Nephron progenitor cell (in vitro differentiated cells): ENCODE measurements around the gene KRTCAP2.
A peak's percentile ranks its signal among the peaks of the same experiment; 100 is the strongest.

Experiments
- DNase-seq: peaks from one replicate; pipeline ENCODE4 v3.0.0; 2021
- H3K27ac Mint-ChIP-seq: 2 replicates; pipeline ENCODE4 v1.8.0; 2021; ENCODE audit warnings: mild to moderate bottlenecking, moderate library complexity, mixed read lengths
- H3K27me3 Mint-ChIP-seq: 2 replicates; pipeline ENCODE4 v1.8.0; 2021; ENCODE audit warnings: mild to moderate bottlenecking, low read depth, mixed read lengths; ENCODE audit not compliant: poor library complexity
- H3K36me3 Mint-ChIP-seq: 2 replicates; pipeline ENCODE4 v1.8.0; 2021; ENCODE audit warnings: low read depth, mixed read lengths
- H3K4me1 Mint-ChIP-seq: 2 replicates; pipeline ENCODE4 v1.8.0; 2021; ENCODE audit warnings: mixed read lengths
- H3K4me3 Mint-ChIP-seq: 2 replicates; pipeline ENCODE4 v1.8.0; 2021; ENCODE audit warnings: mild to moderate bottlenecking, moderate library complexity, mixed read lengths
- H3K9me3 Mint-ChIP-seq: 2 replicates; pipeline ENCODE4 v1.8.0; 2021; ENCODE audit warnings: mild to moderate bottlenecking, moderate library complexity, mixed read lengths
- TF ChIP-seq, protein P1 (sequence below): fragments of 200-600 bp; sonication (generic); IDR thresholded peaks from 2 replicates; pipeline ENCODE4 v1.5.0; 2021; ENCODE audit warnings: antibody characterized with exemption

Gene KRTCAP2

DNA sequence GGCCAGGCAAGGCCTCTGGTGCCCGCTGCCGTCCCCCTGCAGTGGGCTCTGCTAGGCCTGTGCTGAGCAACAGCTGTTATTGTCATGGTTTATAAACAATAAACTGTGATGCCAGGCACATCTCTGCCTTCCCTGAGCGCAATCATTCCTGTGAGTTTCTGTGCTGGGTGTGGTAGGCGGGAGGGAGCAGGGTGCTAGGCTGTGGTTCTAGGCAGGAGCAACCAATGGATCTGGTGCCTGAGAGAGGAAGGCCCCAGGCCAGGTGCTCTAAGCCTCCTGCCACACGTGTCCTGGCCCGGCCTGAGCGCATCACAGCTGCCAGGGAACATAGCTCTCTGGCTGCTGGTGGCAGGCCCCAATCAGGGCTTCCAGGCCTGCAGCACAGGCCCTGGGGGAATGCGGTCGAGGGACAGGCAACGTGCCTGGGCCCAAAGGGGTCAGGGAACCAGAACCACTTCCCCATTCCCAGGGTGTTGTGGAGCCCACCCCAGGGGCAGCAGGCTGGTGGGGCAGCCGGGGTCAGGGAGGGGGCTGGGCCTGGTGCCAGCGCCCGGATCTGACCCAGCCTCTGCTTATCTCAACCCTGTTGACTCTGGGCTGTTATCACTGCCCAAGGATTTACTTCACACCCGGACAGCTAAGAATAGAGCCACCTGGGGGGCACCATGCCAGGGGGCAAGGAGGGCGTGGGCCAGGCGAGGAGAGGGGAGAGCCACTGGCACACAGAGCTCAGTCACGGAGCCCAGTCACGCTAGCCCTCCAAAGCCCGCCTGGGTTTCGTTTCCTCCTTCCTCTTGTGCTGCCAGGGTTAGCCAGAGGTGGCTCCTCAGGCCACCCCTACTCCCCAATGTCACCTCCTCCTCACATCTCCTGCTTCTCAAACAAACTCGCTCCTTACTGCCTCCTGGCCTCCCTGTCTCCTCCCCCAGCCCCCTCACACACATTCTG, 12.0 kb upstream of the KRTCAP2 start:
- Mint-ChIP-seq H3K4me1 (peaks cover 27% of the 10 kb centered on the region), H3K27me3 (peaks cover 7% of the 10 kb centered on the region), H3K36me3 (peaks cover 14% of the 10 kb centered on the region), H3K4me3 (no peak overlapping the region), H3K9me3 (no peaks in the 10 kb centered on the region), H3K27ac (peak overlapping the region; percentile 76)
- no peak for DNase-seq
- TF ChIP-seq, protein P1, sequence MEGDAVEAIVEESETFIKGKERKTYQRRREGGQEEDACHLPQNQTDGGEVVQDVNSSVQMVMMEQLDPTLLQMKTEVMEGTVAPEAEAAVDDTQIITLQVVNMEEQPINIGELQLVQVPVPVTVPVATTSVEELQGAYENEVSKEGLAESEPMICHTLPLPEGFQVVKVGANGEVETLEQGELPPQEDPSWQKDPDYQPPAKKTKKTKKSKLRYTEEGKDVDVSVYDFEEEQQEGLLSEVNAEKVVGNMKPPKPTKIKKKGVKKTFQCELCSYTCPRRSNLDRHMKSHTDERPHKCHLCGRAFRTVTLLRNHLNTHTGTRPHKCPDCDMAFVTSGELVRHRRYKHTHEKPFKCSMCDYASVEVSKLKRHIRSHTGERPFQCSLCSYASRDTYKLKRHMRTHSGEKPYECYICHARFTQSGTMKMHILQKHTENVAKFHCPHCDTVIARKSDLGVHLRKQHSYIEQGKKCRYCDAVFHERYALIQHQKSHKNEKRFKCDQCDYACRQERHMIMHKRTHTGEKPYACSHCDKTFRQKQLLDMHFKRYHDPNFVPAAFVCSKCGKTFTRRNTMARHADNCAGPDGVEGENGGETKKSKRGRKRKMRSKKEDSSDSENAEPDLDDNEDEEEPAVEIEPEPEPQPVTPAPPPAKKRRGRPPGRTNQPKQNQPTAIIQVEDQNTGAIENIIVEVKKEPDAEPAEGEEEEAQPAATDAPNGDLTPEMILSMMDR, result no peak

DNA sequence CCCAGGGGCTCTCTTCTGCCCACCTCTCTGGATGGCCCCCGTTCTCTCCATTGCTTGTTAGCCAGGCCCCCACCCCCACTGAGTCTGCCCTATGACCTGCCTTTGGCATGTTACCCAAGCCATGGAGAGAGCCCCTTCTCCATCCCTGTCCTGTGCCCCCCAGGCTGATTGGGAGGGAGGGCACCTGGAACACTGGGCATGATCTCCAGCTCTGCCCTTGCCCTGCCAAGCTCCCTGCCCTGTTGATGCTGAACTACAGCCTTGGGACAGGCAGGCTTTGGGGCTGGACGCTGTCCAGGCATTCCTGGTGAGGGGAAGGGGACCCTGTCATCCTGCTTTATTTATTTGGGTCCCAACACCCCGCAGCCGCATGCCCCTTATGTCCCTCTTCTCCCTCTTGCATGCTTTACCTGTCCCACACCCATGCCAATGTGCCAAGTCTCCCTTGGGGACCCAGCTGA, 11.3 kb upstream of the KRTCAP2 start:
- H3K4me3 Mint-ChIP-seq, result no peak overlapping the region
- peaks cover 7% of the 10 kb centered on the region for H3K27me3 Mint-ChIP-seq
- DNase-seq, result no peak
- H3K27ac Mint-ChIP-seq, result no peak overlapping the region
- H3K9me3 Mint-ChIP-seq, result no peaks in the 10 kb centered on the region
- peaks cover 15% of the 10 kb centered on the region for H3K36me3 Mint-ChIP-seq
- peaks cover 27% of the 10 kb centered on the region for H3K4me1 Mint-ChIP-seq
- TF ChIP-seq, protein P1, result no peak

DNA sequence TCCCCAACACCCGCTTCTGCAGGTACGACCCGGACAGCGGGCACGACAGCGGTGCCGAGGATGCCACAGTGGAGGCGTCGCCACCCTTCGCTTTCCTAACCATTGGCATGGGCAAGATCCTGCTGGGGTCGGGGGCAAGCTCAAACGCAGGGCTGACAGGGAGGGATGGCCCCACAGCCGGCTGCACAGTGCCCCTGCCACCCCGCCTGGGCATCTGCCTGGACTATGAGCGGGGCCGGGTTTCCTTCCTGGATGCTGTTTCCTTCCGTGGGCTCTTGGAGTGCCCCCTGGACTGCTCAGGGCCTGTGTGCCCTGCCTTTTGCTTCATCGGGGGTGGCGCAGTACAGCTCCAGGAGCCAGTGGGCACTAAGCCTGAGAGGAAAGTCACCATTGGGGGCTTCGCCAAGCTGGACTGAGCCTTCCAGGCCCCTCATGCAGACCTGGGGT, 10.7 kb upstream of the KRTCAP2 start:
- Mint-ChIP-seq H3K4me3 (no peak overlapping the region), H3K4me1 (peaks cover 31% of the 10 kb centered on the region), H3K9me3 (no peaks in the 10 kb centered on the region), H3K27ac (no peak overlapping the region), H3K27me3 (peaks cover 7% of the 10 kb centered on the region), H3K36me3 (peaks cover 21% of the 10 kb centered on the region)
- TF ChIP-seq, protein P1, result no peak
- DNase-seq, result no peak

- TF ChIP-seq, protein P1, result no peak
Measured at GRCh38 chr1:155182052-155182550, 9.0 kb upstream of the KRTCAP2 start.

DNA sequence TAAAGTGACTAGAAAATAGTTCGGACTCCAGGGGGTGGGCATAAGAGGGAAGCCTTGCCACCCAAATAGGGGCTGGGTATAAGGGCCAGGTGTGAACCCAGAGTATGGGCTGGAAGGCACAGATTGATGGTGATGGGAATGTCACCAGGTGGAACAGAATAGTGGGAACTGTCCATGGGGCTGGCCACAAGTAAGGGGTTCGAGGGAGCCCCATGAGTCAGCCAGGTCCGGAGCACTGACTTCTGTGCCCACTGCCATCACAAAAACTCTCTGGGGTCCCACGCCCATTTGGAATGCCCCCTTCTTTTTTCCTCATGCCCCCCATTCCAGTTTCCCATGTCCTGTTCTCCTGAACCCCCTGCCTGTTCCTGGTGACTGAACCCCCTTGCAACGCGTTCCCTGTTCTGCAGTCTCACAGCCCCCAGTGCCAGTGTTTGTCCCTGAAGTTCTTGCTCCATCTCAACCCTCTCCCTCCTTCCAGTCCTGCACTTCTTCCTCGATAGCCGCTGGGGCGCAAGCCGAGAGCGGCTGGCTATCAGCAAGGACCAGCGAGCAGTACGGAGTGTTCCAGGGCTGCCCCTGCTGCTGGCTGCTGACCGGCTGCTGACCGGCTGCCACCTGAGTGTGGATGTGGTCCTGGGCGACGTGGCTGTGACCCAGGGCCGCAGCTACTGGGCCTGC, 8.4 kb upstream of the KRTCAP2 start:
- peaks cover 26% of the 10 kb centered on the region for H3K36me3 Mint-ChIP-seq
- H3K4me3 Mint-ChIP-seq, result no peak overlapping the region
- peaks cover 7% of the 10 kb centered on the region for H3K27me3 Mint-ChIP-seq
- peaks cover 20% of the 10 kb centered on the region for H3K4me1 Mint-ChIP-seq
- DNase-seq, result no peak
- no peak overlapping the region for H3K27ac Mint-ChIP-seq
- TF ChIP-seq, protein P1, result no peak
- no peaks in the 10 kb centered on the region for H3K9me3 Mint-ChIP-seq

More at GRCh38 chr1:155182052-155182550, 9.0 kb upstream of the KRTCAP2 start:
- H3K27ac Mint-ChIP-seq, result no peak overlapping the region
- no peak for DNase-seq
- no peaks in the 10 kb centered on the region for H3K9me3 Mint-ChIP-seq
- H3K36me3 Mint-ChIP-seq, result peaks cover 22% of the 10 kb centered on the region
- H3K4me1 Mint-ChIP-seq, result peaks cover 22% of the 10 kb centered on the region
- peaks cover 7% of the 10 kb centered on the region for H3K27me3 Mint-ChIP-seq
- no peak overlapping the region for H3K4me3 Mint-ChIP-seq
